Breast epithelium (tissue), 4 donors: ENCODE data around the gene WNT1. TPM values are rescaled to one million over a fixed set of nuclear protein-coding genes. Genes with fewer than 3 reads are reported as not detected.

Experiments used
- DNase-seq, 2 donors: peaks; one replicate each; pipeline ENCODE4 v3.0.0-alpha.2; 2019; ENCODE audit warnings: low spot score in 2 of 2
- H3K27ac ChIP-seq, 2 donors: fragments of 200-600 bp; sonication (generic) in 1 of 2; one replicate each; pipeline ENCODE4 v1.5.1; 2016 to 2019; ENCODE audit warnings: mild to moderate bottlenecking in 1 of 2
- H3K27me3 ChIP-seq, 2 donors: fragments of 200-600 bp; sonication (generic) in 1 of 2; one replicate each; pipeline versions ENCODE4 v1.5.1 to v1.6.0; 2017 to 2019; ENCODE audit warnings: control low read depth in 1 of 2, mild to moderate bottlenecking in 1 of 2
- H3K36me3 ChIP-seq: fragments of 200-600 bp; one replicate; pipeline ENCODE4 v1.5.1; 2019
- H3K4me1 ChIP-seq, 2 donors: fragments of 200-600 bp; sonication (generic); one replicate each; pipeline ENCODE4 v1.5.1; 2016 to 2019; ENCODE audit warnings: control low read depth in 1 of 2
- H3K4me3 ChIP-seq, 3 donors: fragments of 200-600 bp; sonication (generic); 1 replicate in 2 of 3; 2 replicates in 1 of 3; pipeline ENCODE4 v1.5.1; 2016 to 2019; ENCODE audit warnings: mild to moderate bottlenecking in 3 of 3, moderate library complexity in 2 of 3
- H3K9me3 ChIP-seq, 2 donors: fragments of 200-600 bp; sonication (generic) in 1 of 2; one replicate each; pipeline ENCODE4 v1.5.1; 2016 to 2019; ENCODE audit warnings: control low read depth in 1 of 2
- CTCF ChIP-seq, 3 donors: fragments of 450-650 bp; IDR thresholded peaks; one replicate each; pipeline ENCODE4 v1.5.1; 2016 to 2017; ENCODE audit warnings: antibody characterized with exemption in 3 of 3, mild to moderate bottlenecking in 3 of 3, moderate library complexity in 3 of 3
- POLR2A ChIP-seq: fragments of 450-650 bp; IDR thresholded peaks from one replicate; pipeline ENCODE4 v1.6.1; 2016; ENCODE audit warnings: antibody characterized with exemption, mild to moderate bottlenecking, moderate library complexity
- POLR2AphosphoS5 ChIP-seq, 3 donors: sonication (generic); formaldehyde crosslinking; IDR thresholded peaks; one replicate each; pipeline ENCODE4 v1.6.1; 2017; ENCODE audit warnings: antibody characterized with exemption in 3 of 3
- intact Hi-C: fragments of 100-400 bp; cut with DNase I; formaldehyde crosslinking; loops from one replicate; pipeline ENCODE4 v1.15.1; 2023; ENCODE audit warnings: low total_unique reads
- total RNA-seq, 3 donors: library from RNA; depleted of rRNA; stranded (reverse); fragments of >200 nt; gene quantifications; one replicate each; pipeline ENCODE4 v1.1.0, GENCODE V29; 2016

WNT1 gene
- total RNA-seq, 3 donors from 2014 or later: not detected

GRCh38 chr12:48943221-48943620 lies 34.9 kb upstream of the WNT1 start:
- H3K4me1 ChIP-seq: no peaks in the 10 kb centered on the region

GRCh38 chr12:48946205-48946604 lies 31.9 kb upstream of the WNT1 start:
- no peaks in the 10 kb centered on the region for H3K9me3 ChIP-seq
- no peaks in the 10 kb centered on the region for H3K27me3 ChIP-seq
- no peaks in the 10 kb centered on the region for H3K4me1 ChIP-seq
- no peak overlapping the region for H3K4me3 ChIP-seq
- DNase-seq: no peak
- TF ChIP-seq POLR2A (no peak), CTCF (IDR thresholded peaks at IDR 0.05) (no peak), POLR2AphosphoS5 (IDR thresholded peaks at IDR 0.05) (no peak)
- no peaks in the 10 kb centered on the region for H3K36me3 ChIP-seq
- H3K27ac ChIP-seq: no peak overlapping the region
- intact Hi-C loops: no loop called here

More at GRCh38 chr12:48943221-48943620, 34.9 kb upstream of the WNT1 start:
- no peaks in the 10 kb centered on the region for H3K9me3 ChIP-seq
- no peak overlapping the region for H3K27ac ChIP-seq
- H3K4me3 ChIP-seq: no peak overlapping the region
- no peaks in the 10 kb centered on the region for H3K36me3 ChIP-seq
- TF ChIP-seq POLR2A: no peak
- no peak for TF ChIP-seq POLR2AphosphoS5 (IDR thresholded peaks at IDR 0.05)
- no peak for TF ChIP-seq CTCF (IDR thresholded peaks at IDR 0.05)
- no peak for DNase-seq
- H3K27me3 ChIP-seq: no peaks in the 10 kb centered on the region
- intact Hi-C loops: no loop called here

GRCh38 chr12:48946943-48947342 lies 31.2 kb upstream of the WNT1 start:
- intact Hi-C loops: no loop called here
- Histone ChIP-seq H3K4me1 (no peaks in the 10 kb centered on the region), H3K4me3 (no peak overlapping the region), H3K36me3 (no peaks in the 10 kb centered on the region), H3K27ac (no peak overlapping the region), H3K9me3 (no peaks in the 10 kb centered on the region), H3K27me3 (no peaks in the 10 kb centered on the region)
- TF ChIP-seq CTCF (IDR thresholded peaks at IDR 0.05) (no peak), POLR2A (no peak), POLR2AphosphoS5 (IDR thresholded peaks at IDR 0.05) (no peak)
- DNase-seq: no peak

- no peaks in the 10 kb centered on the region for H3K4me1 ChIP-seq
- no peak overlapping the region for H3K4me3 ChIP-seq
- intact Hi-C loops: no loop called here
- no peaks in the 10 kb centered on the region for H3K36me3 ChIP-seq
- H3K9me3 ChIP-seq: no peaks in the 10 kb centered on the region
- no peak overlapping the region for H3K27ac ChIP-seq
- no peak for TF ChIP-seq POLR2AphosphoS5 (IDR thresholded peaks at IDR 0.05)
- TF ChIP-seq POLR2A: no peak
- no peak for TF ChIP-seq CTCF (IDR thresholded peaks at IDR 0.05)
- H3K27me3 ChIP-seq: no peaks in the 10 kb centered on the region
- no peak for DNase-seq
Observed at GRCh38 chr12:48947727-48948126, 30.4 kb upstream of the WNT1 start.

- intact Hi-C loops: loop anchor here (5.0 kb wide), 1 partner anchor 700 kb away; no protein-coding TSS in a partner anchor
- Histone ChIP-seq H3K36me3 (no peaks in the 10 kb centered on the region), H3K27ac (no peak overlapping the region), H3K27me3 (no peaks in the 10 kb centered on the region), H3K4me1 (peaks cover 0 to 13% of the 10 kb centered on the region in 2 donors), H3K9me3 (no peaks in the 10 kb centered on the region), H3K4me3 (no peak overlapping the region)
- TF ChIP-seq POLR2AphosphoS5 (IDR thresholded peaks at IDR 0.05) (no peak), POLR2A (no peak), CTCF (IDR thresholded peaks at IDR 0.05) (no peak)
- DNase-seq: no peak
Observed at GRCh38 chr12:48952691-48953090, 25.4 kb upstream of the WNT1 start.
